GM19023 (cell line): ENCODE data around the gene UBE2L3.
A peak's percentile ranks its signal among the peaks of the same experiment; 100 is the strongest.
"Not testable (repeated sequence)": the region's sequence is repeated elsewhere in the genome, so short reads cannot be mapped to it uniquely, and the experiment has no call there.

Experiments
- ATAC-seq: cut with Tn5 transposase; IDR thresholded peaks from one replicate; pipeline ENCODE4 v1.9.1; 2021; ENCODE audit warnings: mild to moderate bottlenecking, moderate library complexity; ENCODE audit not compliant: unreplicated experiment

Gene UBE2L3

DNA sequence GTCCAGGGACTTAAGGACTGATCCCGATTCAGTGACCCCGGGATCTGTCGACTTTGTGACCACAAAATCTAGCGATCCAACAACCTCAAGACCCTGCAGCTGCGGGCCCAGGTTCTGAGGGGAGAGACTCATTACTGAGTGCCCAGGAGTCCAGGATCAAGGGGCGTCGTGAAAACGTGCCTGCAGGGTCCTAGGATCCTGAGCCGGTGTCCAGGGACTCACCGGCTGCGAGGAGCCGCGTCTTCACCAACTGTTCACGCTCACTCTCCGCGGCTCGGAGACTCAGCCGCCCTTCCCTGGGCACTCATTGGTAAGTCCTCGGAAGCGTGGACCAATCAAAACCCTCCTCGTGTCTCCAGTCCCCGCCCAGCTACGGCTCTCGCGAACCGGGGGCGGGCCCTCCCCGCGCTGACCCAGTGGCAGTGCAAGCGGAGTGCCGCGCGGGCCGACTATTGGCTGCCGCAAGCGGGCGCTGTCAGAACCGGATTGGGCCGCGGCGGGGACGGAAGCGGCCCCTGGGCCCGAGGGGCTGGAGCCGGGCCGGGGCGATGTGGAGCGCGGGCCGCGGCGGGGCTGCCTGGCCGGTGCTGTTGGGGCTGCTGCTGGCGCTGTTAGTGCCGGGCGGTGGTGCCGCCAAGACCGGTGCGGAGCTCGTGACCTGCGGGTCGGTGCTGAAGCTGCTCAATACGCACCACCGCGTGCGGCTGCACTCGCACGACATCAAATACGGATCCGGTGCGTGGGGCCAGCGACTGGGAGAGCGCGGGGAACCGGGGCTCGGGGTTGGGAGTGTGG lies 74.5 kb downstream of the UBE2L3 start, which contains the start of gene SDF2L1:
SDF2L1 (plus strand) TSS at position 514 of the 795 bp plus-strand sequence; CDS start at position 549, 35 bp downstream.
- ATAC-seq, result peak; percentile 94

DNA sequence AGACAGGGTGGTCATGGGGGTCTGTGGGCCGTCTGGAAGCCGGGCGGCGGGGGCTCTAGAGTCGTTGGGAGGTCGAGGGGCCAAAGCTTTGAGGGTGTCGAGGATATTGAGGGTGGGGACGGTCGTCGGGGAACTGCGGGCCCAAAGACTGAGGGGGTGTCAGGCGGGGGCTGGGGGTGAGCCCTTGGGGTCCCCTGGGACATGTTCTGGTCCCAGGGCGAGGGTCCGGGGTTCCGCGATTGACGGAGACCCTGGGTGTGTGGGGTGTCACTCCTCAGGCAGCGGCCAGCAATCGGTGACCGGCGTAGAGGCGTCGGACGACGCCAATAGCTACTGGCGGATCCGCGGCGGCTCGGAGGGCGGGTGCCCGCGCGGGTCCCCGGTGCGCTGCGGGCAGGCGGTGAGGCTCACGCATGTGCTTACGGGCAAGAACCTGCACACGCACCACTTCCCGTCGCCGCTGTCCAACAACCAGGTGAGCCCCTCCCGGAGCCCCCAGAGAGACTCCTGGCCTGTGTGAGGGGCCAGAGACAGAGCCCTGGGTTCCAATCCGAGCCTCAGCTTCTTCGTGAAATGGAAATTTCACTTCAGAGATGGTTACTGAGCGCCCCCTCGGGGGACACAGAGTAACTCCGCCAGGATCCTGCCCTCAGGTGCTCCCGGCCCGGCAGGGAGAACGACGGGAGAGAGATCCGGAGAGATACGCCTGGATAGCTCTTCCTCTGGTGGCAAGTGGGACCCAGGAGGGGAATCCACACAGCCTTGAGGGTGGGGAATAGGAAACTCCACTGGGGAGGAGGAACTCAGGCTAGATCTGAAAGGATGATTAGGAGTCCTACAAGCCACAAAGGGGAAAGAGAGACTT lies 75.3 kb downstream of the UBE2L3 start:
- no peak for ATAC-seq

DNA sequence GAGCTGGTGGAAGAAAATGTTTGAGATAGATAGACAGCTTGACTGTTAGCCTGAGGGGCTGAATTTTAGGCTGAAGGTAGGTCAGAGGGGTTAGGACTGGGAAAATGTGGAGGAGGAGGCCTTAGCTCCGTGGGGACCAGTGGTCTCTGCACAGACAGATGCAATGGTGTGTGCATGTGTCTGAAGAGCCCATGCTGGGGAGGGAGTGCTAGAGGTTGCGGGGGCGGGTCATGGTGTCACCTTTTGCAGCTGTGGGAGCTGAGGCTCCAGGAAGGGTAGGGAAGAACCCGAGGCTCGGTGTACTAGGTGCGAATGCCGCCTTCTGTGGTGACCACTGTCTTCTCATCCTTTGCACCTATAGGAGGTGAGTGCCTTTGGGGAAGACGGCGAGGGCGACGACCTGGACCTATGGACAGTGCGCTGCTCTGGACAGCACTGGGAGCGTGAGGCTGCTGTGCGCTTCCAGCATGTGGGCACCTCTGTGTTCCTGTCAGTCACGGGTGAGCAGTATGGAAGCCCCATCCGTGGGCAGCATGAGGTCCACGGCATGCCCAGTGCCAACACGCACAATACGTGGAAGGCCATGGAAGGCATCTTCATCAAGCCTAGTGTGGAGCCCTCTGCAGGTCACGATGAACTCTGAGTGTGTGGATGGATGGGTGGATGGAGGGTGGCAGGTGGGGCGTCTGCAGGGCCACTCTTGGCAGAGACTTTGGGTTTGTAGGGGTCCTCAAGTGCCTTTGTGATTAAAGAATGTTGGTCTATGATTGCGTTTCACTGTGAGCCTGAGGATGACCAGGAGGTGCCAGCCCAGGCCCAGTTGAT lies 76.2 kb downstream of the UBE2L3 start:
- no peak for ATAC-seq

DNA sequence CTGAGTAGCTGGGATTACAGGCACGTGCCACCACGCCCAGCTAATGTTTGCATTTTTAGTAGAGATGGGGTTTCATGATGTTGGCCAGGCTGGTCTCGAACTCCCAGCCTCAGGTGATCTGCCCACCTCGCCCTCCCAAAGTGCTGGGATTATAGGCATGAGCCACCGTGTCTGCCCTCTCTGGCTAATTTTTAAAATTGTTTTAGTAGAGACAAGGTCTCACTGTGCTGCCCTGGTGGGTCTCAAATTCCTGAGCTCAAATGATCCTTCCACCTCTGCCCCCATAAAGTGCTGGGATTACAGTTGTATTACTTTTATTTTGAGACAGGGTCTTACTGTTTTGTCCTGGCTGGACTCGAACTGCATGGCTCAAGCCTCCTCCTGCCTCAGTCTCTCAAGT lies 78.0 kb downstream of the UBE2L3 start:
- not testable (repeated sequence) for ATAC-seq

DNA sequence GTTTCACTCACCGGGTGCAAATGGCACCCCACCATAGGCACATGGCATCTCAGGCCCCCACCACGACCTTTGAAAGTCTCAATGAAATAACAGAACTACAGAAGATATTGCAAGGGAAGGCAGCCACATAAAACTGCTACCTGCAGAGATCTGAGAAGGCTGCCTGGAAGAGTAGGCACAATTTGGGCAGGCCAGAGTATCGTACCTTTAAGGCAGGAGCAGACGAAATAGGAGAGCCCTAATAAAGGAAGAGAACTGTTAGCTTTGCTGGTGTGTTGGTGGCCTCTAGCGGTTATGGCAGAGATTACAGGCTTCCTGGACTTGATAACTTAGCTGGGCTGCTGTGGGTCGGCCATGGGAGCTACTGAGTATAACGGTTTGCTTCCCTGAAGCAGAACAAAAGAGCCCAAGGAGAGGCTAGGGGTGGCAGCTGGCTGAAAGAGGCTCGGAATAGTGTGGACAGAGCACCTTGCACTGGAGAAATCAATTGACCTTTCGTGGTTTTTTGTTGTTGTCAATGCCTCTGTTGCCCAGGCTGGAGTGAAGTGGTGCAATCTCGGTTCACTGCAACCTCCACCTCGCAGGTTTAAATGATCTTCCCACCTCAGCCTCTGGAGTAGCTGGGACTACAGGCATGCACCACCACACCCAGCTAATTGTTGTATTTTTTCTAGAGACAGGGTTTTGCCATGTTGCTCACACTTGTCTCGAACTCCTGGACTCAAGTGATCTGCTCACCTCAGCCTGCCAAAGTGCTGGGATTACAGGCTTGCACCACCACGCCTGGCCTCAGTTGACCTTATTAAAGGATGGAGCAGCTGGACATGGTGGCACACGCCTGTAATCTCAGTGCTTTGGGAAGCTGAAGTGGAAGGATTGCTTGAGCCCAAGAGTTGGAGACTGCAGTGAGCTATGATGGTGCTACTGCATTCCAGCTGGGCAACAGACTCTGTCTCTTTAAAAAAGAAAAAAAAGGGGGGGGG lies 79.4 kb downstream of the UBE2L3 start:
- no peak for ATAC-seq

DNA sequence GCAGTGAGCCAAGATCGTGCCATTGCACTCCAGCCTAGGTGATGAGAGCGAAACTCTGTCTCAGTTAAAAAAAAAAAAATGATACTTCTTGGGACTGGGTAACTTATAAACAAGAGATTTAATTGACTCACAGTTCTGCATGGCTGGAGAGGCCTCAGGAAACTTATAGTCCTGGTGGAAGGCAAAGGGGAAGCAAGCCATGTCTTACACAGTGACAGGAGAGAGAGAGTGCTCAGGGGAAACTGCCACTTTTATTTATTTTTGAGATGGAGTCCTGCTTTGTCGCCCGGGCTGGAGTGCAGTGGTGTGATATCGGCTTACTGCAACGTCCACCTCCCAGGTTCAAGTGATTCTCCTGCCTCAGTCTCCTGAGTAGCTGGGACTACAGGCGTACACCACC lies 82.8 kb downstream of the UBE2L3 start:
- ATAC-seq, result no peak

DNA sequence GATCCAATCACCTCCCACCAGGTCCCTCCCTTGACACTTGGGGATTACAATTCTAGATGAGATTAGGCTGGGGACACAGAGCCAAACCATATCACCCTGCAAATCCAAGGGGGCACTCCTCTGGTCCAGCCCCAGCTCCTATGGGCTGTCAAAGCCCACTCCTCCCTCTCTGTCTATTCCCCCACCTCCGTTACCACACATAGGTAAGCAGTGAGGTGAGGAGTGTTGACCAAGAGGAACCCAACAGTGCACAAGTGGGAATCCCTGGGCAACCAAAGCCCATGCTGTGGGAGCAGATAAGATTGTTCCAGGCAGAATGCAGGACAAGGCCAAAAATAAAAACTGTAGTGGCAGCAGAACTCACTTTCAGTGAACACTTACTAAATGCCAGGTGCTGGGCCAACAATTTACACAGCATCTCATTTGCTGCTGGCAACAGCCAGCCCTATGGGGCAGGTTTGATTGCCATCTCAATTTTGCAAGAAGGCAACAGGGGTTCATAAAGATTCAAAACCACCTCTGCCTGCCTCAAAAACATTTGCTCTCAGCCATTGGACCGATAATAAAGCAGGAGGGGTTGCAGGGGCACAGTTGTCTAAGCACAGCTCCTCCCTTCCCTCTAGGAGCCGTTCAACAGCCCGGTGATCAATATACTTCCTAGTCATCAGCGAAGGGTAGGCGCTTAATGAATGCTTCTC lies 83.5 kb downstream of the UBE2L3 start:
- ATAC-seq, result no peak

DNA sequence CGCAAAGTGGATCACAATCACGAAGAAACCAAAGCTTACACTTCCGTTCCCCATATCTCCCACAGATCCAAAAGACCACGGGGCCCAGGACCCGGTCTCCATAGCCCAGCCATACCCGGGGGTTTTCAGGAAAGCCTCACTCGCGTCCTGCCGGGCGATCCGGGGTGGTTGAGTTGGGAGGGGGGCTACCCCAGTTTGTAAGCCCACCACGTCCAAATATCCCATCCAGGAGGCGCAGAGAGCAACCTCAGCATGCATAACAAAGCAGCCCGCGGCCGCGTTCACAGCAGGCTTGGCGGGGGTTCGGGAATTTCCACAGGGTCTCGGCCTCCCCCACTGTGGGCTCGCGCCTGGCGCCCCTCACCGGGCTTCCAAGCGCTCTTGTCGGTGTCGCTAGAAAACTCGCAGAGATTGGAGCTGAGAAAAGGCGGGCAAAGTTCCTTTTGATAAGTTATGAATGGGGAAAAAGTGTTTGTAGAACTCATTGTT lies 84.1 kb downstream of the UBE2L3 start:
- ATAC-seq, result peak; percentile 21

DNA sequence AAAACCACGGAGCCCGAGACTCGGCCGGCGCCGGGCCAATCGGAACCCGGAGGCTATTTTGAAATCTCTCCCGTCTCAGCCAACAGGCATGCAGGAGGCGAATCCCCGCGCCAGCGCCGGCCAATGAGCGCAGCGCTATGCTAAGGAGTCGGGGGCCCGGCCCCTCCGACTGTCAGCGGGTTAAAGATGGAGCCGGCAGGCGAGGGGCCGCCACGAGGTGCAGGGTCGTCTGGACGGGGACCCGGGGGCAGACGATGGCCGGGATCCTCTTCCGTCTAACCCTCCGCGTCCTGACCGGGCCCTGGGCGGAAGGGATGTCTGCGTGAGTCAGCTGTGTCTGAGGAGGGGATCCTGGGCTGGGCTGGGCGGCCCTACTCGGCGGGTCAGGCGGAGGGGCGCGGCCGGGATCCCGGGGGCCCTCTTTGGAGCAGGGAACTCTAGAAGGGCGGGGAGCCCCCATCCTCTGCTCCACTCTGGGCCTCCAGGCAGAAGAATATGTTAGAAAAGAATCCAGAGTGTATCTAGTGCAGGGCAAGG lies 84.6 kb downstream of the UBE2L3 start:
- ATAC-seq, result peak; percentile 85

DNA sequence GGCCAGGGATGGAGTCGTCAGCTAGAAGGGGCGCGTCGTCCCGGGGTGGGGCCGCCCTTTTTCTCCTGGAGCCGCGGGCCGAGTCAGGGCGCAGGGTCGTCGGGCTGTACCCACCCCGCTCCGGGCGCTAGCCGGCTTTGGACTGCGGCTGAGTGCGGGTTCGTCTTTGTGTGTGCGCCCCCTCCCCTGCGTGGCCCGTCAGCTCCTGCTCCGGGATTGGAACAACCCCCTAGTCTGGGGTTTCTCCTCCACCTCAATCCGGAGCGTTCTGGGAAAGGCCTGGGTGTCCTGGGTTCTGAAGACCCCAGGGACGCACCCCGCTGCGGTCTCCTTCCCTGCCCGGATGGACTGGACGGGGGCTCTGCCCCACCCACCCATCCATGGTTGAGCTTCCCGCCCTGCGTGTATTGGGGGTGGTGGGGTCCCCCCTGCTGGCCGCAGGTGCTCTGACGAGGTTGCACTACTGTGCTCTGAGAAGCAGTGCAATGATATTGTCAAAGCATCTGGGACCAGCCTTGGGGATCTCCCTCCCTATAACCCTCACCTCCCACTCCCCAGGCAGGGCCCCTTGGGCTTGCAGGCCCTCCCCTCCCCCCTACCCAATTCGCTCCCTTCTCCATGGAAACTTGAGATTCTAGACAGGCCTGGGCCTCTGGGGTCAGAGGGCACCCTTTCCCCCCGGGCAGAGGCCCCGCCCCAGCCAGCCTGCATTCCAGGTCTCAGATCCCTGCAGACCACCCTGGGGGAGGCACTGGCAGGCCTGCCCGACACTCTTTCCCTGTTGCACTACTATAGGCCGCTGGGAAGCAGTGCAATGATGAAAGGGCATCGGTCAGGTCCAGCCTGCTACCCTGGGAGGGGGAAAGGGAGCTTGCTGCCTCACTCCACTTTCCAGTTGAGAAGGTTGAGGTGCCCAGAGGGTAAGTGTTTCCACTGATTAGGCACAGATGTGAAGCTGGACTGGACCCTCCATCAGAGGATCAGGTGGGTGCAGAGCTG lies 85.3 kb downstream of the UBE2L3 start:
- ATAC-seq, result peak; percentile 3

DNA sequence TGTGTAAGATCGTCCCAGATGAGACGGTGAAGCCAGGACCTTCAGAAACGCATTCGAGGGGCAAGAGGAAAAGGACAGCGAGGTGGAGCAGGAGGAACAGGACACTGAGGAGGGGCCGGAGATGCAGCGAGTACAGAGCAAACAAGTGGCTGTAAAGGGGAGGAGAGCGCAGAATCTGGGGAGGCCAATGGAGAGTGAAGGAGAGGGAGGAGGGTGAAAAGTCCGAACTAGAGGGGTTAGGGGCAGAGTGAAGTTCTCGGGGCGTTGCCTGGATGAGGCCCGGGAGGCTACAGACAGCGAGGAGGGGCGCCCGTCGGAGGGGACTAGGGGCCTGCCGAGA lies 89.5 kb downstream of the UBE2L3 start:
- ATAC-seq, result no peak

DNA sequence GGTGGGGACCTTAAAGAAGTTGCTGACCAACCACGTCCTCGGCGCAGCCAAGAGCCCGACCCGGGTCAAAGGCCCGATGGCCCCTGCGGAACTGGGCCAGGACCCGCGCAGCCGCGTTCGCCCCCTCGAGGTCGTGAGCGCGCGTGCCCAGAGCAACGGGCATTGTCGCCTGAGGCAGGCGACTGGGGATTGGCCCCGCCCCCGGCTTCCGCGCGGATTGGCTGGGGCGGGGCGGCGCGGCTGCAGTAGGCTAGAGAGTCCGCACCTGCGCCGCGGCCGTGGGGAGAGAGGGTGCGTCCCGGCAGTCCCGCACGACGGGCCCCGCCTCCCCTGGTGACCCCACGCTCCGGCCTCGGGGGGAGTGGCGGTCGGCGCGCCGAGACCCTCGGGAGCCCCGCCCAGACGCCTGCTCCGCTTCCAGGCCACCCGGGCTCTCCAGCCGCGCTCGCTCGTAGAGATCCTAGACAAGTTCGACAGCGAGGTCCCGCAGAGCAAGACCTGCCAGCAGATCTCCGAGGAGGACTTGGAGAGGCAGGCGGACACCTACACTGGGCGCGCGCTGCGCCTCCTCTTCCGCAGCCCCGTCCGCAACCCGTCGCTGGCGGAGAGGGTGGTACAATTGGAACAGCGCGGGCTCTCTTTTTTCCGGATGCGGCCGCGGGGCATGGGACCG lies 90.0 kb downstream of the UBE2L3 start:
- ATAC-seq, result peak; percentile 88

DNA sequence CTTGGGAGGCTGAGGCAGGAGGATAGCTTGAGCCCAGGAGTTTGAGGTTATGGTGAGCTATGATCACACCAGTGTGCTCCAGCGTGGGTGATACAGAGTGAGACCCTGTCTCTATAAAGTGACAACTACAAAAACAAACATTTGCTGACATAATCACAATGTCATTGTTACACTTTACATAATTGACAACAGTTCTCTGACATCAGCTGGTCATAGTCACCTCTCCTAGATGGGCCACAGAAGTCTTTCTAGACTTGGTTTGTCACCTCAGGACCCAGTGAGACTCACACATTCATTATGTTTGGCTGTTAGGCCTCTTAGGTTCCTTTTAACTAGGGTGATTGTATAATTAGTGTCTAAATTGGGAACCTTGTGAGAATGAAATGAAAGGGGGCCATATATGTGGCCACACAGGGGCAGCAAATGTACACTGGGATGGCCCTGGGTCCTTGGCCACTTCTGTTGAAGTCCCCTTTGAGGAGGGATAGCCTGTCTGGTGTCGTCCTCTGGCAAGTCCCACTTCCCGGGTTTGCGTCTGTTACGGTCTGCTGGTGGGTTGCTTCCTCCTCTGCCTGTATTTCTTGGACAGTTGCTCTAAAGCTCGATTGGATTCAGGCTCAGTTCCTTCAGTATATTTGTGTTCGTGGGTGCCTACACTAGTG lies 92.5 kb downstream of the UBE2L3 start:
- no peak for ATAC-seq

DNA sequence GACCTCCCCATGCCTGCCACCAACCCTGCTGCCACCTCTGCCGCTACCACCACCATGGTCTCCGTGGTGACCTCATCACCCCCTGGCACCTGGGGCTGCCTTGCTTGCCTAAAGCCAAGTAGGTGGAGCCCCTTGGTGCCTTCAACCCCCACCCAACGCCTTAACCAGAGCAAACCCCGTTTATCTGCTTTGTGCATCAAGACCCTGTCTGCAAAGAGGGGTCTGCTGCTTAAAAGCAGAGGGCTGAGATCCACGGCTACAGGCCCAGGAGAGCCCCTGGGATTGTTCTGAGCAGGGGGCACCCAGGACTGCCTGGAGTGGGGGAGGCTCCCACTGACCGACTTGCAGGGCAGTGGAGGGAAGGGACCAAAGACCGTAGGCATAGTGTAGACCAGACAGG lies 93.4 kb downstream of the UBE2L3 start:
- ATAC-seq, result no peak

DNA sequence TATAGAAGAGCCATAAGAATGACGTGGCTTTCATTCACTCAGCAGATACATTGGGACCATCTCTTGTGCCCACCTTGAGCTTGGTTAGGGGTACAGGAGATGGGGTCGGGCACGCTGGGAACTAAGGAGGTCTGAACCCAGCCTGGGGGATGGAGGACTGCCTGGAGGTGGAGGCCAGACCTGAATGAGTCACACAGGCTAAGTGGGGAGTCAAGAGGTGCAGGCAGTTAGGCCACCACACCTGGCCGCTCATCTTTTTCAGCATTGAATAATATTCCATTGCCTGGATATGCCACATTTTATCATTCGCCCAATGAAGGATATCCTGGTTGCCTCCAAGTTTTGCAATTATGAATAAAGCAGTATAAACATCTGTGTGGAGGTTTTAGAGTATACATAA lies 94.5 kb downstream of the UBE2L3 start:
- no peak for ATAC-seq

DNA sequence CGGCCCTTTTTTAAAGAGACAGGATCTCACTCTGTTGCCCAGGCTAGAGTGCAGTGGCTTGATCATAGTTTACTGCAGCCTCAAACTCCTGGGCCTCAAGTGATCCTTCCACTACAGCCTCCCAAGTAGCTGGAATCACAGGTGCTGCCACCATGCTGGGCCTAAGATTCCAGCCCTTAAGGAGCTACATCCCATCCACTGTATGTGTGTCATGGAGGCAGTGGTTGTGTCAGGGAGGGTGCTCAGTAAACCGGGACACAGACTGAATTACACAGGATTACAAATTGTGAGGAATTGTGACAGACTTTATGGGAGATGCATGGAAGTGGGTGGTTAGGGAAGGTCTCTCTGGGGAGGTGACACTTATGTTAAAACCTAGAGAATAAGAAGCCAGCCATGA lies 96.2 kb downstream of the UBE2L3 start:
- ATAC-seq, result no peak
